Retinal pigment epithelial cell (primary cell): ENCODE data around the gene MOV10L1.

ENCODE experiments used
- DNase-seq: peaks from one replicate; pipeline ENCODE4 v3.0.0-alpha.2; 2010; ENCODE audit warnings: low read depth
- H3K4me3 ChIP-seq: 2 replicates; pipeline ENCODE4 v1.5.1; 2011; ENCODE audit warnings: mild to moderate bottlenecking, low read length, control low read depth, moderate library complexity
- CTCF ChIP-seq: conservative IDR thresholded peaks from 2 replicates; pipeline ENCODE4 v1.5.1; 2011; ENCODE audit warnings: low read depth, low read length, control low read depth, inconsistent platforms

MOV10L1 gene

GRCh38 chr22:50074551-50075530 is 15.0 kb upstream of the MOV10L1 start:
- no peak overlapping the region for H3K4me3 ChIP-seq
- no peak for DNase-seq
- TF ChIP-seq CTCF, result no peak

- no peak for DNase-seq
- no peak for TF ChIP-seq CTCF
- no peak overlapping the region for H3K4me3 ChIP-seq
Observed at GRCh38 chr22:50076646-50077535, 12.9 kb upstream of the MOV10L1 start.

- DNase-seq, result no peak
- TF ChIP-seq CTCF, result no peak
- H3K4me3 ChIP-seq, result no peak overlapping the region
Observed at GRCh38 chr22:50078246-50078645, 11.6 kb upstream of the MOV10L1 start.

GRCh38 chr22:50078761-50079160 is 11.0 kb upstream of the MOV10L1 start:
- TF ChIP-seq CTCF, result no peak
- no peak for DNase-seq
- no peak overlapping the region for H3K4me3 ChIP-seq

- no peak for TF ChIP-seq CTCF
- DNase-seq, result no peak
- H3K4me3 ChIP-seq, result no peak overlapping the region
Observed at GRCh38 chr22:50080077-50080465, 9.7 kb upstream of the MOV10L1 start.

- no peak overlapping the region for H3K4me3 ChIP-seq
- no peak for TF ChIP-seq CTCF
- DNase-seq, result no peak
Observed at GRCh38 chr22:50081426-50082196, 8.2 kb upstream of the MOV10L1 start.
